Naive thymus-derived CD4-positive, alpha-beta T cell (primary cell): ENCODE data around the gene AOC1. TPM values are rescaled to one million over a fixed set of nuclear protein-coding genes. Genes with fewer than 3 reads are reported as not detected.

Experiments used
- ATAC-seq: fragments of 150-1000 bp; cut with Tn5 transposase; 2 replicates; pipeline ENCODE4 v1.10.0; 2021; ENCODE audit warnings: mild to moderate bottlenecking, moderate library complexity
- CTCF ChIA-PET: fragments of 350-600 bp; sonication (Branson Sonifier 250); formaldehyde crosslinking; loops from one replicate; lab custom pipeline; 2021; ENCODE audit warnings: antibody characterized with exemption; lab: Charles Lee
- POLR2A ChIA-PET: fragments of 350-600 bp; sonication (Branson Sonifier 250); formaldehyde crosslinking; loops from one replicate; lab custom pipeline; 2021; ENCODE audit warnings: antibody characterized with exemption, inconsistent platforms; lab: Charles Lee
- DNase-seq, 9 donors: peaks; one replicate each; pipeline versions ENCODE4 v3.0.0 to v3.0.0-alpha.2; 2020 to 2022; ENCODE audit warnings: mixed read lengths in 1 of 9
- H3K27ac ChIP-seq: one replicate; pipeline ENCODE4 v1.7.0; 2013; ENCODE audit warnings: mild to moderate bottlenecking, low read depth, low read length, moderate library complexity
- H3K27me3 ChIP-seq, 2 donors: one replicate each; pipeline ENCODE4 v1.7.0; 2013; ENCODE audit warnings: low read length in 2 of 2, mild to moderate bottlenecking in 2 of 2, moderate library complexity in 2 of 2; ENCODE audit not compliant: control insufficient read depth in 2 of 2, insufficient read depth in 2 of 2
- H3K36me3 ChIP-seq, 3 experiments: 1 replicate in 2 of 3; 2 replicates in 1 of 3; pipeline ENCODE4 v1.7.0; 2013; ENCODE audit warnings: low read length in 3 of 3, mild to moderate bottlenecking in 3 of 3, moderate library complexity in 1 of 3; ENCODE audit not compliant: insufficient read depth in 3 of 3, control insufficient read depth in 2 of 3
- H3K4me1 ChIP-seq, 2 donors: one replicate each; pipeline ENCODE4 v1.7.0; 2013; ENCODE audit warnings: low read length in 2 of 2, mild to moderate bottlenecking in 2 of 2, moderate library complexity in 1 of 2; ENCODE audit not compliant: control insufficient read depth in 2 of 2, insufficient read depth in 2 of 2
- H3K4me3 ChIP-seq: 2 replicates; pipeline ENCODE4 v1.7.0; 2013; ENCODE audit warnings: mild to moderate bottlenecking, low read length
- H3K9me3 ChIP-seq, 3 experiments: 1 replicate in 2 of 3; 2 replicates in 1 of 3; pipeline ENCODE4 v1.7.0; 2013; ENCODE audit warnings: low read length in 3 of 3; ENCODE audit not compliant: control insufficient read depth in 2 of 3
- H3K27ac Mint-ChIP-seq, 9 donors: one replicate each; pipeline ENCODE4 v1.8.0; 2020 to 2022; ENCODE audit warnings: mixed read lengths in 9 of 9, mild to moderate bottlenecking in 8 of 9, moderate library complexity in 5 of 9, inconsistent platforms in 2 of 9
- H3K27me3 Mint-ChIP-seq, 5 donors: one replicate each; pipeline ENCODE4 v1.8.0; 2021 to 2022; ENCODE audit warnings: mixed read lengths in 5 of 5, mild to moderate bottlenecking in 1 of 5
- H3K36me3 Mint-ChIP-seq, 5 donors: one replicate each; pipeline ENCODE4 v1.8.0; 2020 to 2022; ENCODE audit warnings: mixed read lengths in 5 of 5, mild to moderate bottlenecking in 3 of 5, inconsistent platforms in 1 of 5
- H3K4me1 Mint-ChIP-seq, 7 donors: one replicate each; pipeline ENCODE4 v1.8.0; 2020 to 2022; ENCODE audit warnings: mixed read lengths in 7 of 7, mild to moderate bottlenecking in 3 of 7, inconsistent platforms in 1 of 7
- H3K4me3 Mint-ChIP-seq, 10 donors: one replicate each; pipeline ENCODE4 v1.8.0; 2020 to 2022; ENCODE audit warnings: mild to moderate bottlenecking in 10 of 10, mixed read lengths in 10 of 10, moderate library complexity in 6 of 10, inconsistent platforms in 2 of 10
- H3K9me3 Mint-ChIP-seq, 11 donors: one replicate each; pipeline ENCODE4 v1.8.0; 2020 to 2022; ENCODE audit warnings: mixed read lengths in 11 of 11, mild to moderate bottlenecking in 4 of 11, inconsistent platforms in 1 of 11, moderate library complexity in 1 of 11
- intact Hi-C, 2 donors: fragments of 100-400 bp; cut with micrococcal nuclease; formaldehyde crosslinking; loops; one replicate each; pipeline ENCODE4 v1.15.1; 2023
- polyA plus RNA-seq, 2 donors: library from polyadenylated mRNA; unstranded; fragments of 300-500 nt; fragmentation: Illumina TruSeq; gene quantifications; one replicate each; pipeline ENCODE4 v1.2.3, GENCODE V29; 2021
- total RNA-seq, 6 experiments: library from RNA in 5 of 6; stranded (reverse) in 5 of 6; gene quantifications; 1 replicate in 5 of 6; 2 replicates in 1 of 6; pipeline ENCODE4 v1.2.3 and lab custom pipeline; 2021 to 2026

Gene AOC1
- total and polyA plus RNA-seq, 7 experiments from 2014 or later, result 0.56 TPM; not detected in 6

DNA sequence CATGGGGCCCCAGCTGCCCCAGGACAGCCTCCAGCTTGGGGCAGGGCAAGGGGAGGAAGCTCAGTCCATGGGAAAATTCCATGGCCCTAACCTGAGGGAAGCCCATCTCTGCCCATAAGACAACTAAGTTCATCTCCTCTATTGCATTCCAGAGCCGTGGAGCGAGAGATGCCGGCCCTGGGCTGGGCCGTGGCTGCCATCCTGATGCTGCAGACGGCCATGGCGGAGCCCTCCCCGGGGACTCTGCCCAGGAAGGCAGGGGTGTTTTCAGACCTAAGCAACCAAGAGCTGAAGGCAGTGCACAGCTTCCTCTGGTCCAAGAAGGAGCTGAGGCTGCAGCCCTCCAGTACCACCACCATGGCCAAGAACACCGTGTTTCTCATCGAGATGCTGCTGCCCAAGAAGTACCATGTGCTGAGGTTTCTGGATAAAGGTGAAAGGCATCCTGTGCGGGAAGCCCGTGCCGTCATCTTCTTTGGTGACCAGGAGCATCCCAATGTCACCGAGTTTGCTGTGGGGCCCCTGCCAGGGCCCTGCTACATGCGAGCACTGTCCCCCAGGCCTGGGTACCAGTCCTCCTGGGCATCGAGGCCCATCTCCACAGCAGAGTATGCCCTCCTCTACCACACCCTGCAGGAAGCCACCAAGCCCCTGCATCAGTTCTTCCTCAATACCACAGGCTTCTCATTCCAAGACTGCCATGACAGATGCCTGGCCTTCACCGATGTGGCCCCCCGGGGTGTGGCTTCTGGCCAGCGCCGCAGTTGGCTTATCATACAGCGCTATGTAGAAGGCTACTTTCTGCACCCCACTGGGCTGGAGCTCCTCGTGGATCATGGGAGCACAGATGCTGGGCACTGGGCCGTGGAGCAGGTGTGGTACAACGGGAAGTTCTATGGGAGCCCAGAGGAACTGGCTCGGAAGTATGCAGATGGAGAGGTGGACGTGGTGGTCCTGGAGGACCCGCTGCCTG, 4.3 kb downstream of the AOC1 start:
- Histone ChIP-seq H3K27ac (no peak overlapping the region), H3K27me3 (peaks cover 0 to 5% of the 10 kb centered on the region in 2 donors), H3K4me1 (no peaks in the 10 kb centered on the region), H3K9me3 (no peaks in the 10 kb centered on the region), H3K4me3 (no peak overlapping the region), H3K36me3 (no peaks in the 10 kb centered on the region)
- no peak overlapping the region for H3K4me3 Mint-ChIP-seq
- POLR2A ChIA-PET, result no interaction called here
- CTCF ChIA-PET, result no interaction called here
- H3K4me1 Mint-ChIP-seq, result peaks cover 0 to 5% (median 0%) of the 10 kb centered on the region in 7 donors
- peaks cover 4 to 23% (median 14%) of the 10 kb centered on the region in 5 donors for H3K27me3 Mint-ChIP-seq
- H3K36me3 Mint-ChIP-seq, result no peaks in the 10 kb centered on the region
- DNase-seq (no peak), ATAC-seq (no peak)
- intact Hi-C loops, result no loop called here
- no peak overlapping the region for H3K27ac Mint-ChIP-seq
- H3K9me3 Mint-ChIP-seq, result peaks cover 0 to 2% (median 0%) of the 10 kb centered on the region in 11 donors

DNA sequence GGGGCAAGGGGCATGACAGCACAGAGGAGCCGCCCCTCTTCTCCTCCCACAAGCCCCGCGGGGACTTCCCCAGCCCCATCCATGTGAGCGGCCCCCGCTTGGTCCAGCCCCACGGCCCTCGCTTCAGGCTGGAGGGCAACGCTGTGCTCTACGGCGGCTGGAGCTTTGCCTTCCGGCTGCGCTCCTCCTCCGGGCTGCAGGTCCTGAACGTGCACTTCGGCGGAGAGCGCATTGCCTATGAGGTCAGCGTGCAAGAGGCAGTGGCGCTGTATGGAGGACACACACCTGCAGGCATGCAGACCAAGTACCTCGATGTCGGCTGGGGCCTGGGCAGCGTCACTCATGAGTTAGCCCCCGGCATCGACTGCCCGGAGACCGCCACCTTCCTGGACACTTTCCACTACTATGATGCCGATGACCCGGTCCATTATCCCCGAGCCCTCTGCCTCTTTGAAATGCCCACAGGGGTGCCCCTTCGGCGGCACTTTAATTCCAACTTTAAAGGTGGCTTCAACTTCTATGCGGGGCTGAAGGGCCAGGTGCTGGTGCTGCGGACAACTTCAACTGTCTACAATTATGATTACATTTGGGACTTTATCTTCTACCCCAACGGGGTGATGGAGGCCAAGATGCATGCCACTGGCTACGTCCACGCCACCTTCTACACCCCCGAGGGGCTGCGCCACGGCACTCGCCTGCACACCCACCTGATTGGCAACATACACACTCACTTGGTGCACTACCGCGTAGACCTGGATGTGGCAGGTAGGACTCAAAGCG, 5.1 kb downstream of the AOC1 start:
- Mint-ChIP-seq H3K27ac (no peak overlapping the region), H3K4me3 (no peak overlapping the region), H3K4me1 (peaks cover 0 to under 1% (median 0%) of the 10 kb centered on the region in 7 donors), H3K27me3 (peaks cover 1 to 18% (median 5%) of the 10 kb centered on the region in 5 donors), H3K9me3 (no peaks in the 10 kb centered on the region), H3K36me3 (no peaks in the 10 kb centered on the region)
- Histone ChIP-seq H3K4me1 (no peaks in the 10 kb centered on the region), H3K27me3 (peaks cover 0 to 2% of the 10 kb centered on the region in 2 donors), H3K36me3 (no peaks in the 10 kb centered on the region), H3K4me3 (no peak overlapping the region), H3K9me3 (no peaks in the 10 kb centered on the region), H3K27ac (no peak overlapping the region)
- ATAC-seq, result no peak
- POLR2A ChIA-PET, result no interaction called here
- DNase-seq, result no peak
- CTCF ChIA-PET, result no interaction called here
- intact Hi-C loops, result no loop called here

DNA sequence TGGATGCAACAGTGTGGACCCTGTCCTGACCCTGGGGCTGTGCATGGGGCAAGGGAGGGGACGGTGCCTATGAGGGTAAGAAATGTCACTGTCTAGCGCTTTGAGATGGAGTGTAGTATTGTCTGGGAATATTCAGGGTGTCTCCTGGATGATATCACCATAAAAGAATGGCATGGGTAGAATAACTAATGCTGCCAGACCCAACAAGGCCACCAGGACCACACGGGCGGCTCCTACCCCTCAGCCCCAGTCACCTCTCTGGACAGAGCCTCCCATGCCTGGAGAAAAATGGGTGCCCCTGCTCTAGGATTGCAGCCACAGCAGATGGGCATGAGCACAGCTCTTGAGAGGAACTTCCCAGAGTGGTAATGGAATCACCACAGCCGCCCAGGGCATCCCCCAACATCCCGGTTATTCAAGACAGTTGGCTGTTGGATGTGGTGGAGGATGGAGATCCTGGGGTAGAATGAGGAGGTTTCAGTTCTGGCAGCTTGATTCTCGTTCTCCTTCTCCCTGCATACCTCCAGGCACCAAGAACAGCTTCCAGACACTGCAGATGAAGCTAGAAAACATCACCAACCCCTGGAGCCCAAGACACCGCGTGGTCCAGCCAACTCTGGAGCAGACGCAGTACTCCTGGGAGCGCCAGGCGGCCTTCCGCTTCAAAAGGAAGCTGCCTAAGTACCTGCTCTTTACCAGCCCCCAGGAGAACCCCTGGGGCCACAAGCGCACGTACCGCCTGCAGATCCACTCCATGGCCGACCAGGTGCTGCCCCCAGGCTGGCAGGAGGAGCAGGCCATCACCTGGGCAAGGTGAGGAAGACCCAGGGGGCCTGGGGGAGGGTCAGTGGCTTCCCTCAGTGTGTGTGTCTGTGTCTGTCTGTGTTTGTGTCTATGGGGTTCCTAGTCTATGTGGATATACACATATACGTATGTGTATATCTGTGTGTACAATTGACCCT, 6.2 kb downstream of the AOC1 start:
- ATAC-seq, result no peak
- no peaks in the 10 kb centered on the region for H3K36me3 Mint-ChIP-seq
- H3K9me3 Mint-ChIP-seq, result peaks cover 0 to 4% (median 0%) of the 10 kb centered on the region in 11 donors
- H3K4me1 Mint-ChIP-seq, result no peaks in the 10 kb centered on the region
- no peaks in the 10 kb centered on the region for H3K27me3 ChIP-seq
- peaks cover 0 to 17% (median 6%) of the 10 kb centered on the region in 5 donors for H3K27me3 Mint-ChIP-seq
- no peaks in the 10 kb centered on the region for H3K36me3 ChIP-seq
- CTCF ChIA-PET, result interaction anchor here (1.1 kb wide), 1 partner anchor 18 kb away, joined by 3 read pairs; no protein-coding TSS in a partner anchor
- H3K27ac ChIP-seq, result no peak overlapping the region
- H3K4me1 ChIP-seq, result no peaks in the 10 kb centered on the region
- DNase-seq, result no peak
- H3K4me3 ChIP-seq, result no peak overlapping the region
- H3K4me3 Mint-ChIP-seq, result no peak overlapping the region
- POLR2A ChIA-PET, result no interaction called here
- no peak overlapping the region for H3K27ac Mint-ChIP-seq
- intact Hi-C loops, result no loop called here
- H3K9me3 ChIP-seq, result no peaks in the 10 kb centered on the region

DNA sequence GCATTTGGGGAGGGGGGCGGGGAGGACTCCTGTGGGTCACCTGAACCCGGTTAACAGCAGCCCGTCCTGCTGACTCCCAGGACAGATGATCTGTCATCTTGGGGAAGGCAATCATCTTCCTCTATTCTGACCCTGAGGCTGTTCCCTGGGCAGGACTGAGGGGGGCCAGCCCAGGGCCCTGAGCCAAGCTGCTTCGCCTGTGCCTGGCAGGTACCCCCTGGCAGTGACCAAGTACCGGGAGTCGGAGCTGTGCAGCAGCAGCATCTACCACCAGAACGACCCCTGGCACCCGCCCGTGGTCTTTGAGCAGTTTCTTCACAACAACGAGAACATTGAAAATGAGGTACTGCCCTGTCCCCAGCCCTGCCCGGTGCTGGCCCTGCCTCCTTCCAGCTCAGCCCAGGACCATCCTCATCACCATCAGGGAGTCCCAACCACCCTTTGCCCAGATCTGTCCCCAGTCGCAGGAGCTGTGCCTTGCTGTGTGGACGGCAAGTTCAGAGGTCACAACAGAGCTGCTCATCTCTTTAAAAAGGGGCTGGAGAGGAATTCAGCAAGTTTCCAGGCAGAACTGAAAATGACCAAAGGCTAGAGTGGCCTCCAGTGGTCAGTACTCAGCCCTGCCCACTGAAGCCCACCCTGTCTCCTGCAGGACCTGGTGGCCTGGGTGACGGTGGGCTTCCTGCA, 8.1 kb downstream of the AOC1 start:
- ChIA-PET POLR2A (no interaction called here), CTCF (no interaction called here)
- Histone ChIP-seq H3K36me3 (no peaks in the 10 kb centered on the region), H3K9me3 (no peaks in the 10 kb centered on the region), H3K4me1 (no peaks in the 10 kb centered on the region), H3K4me3 (no peak overlapping the region), H3K27ac (no peak overlapping the region), H3K27me3 (no peaks in the 10 kb centered on the region)
- Mint-ChIP-seq H3K4me3 (no peak overlapping the region), H3K27ac (no peak overlapping the region), H3K36me3 (no peaks in the 10 kb centered on the region), H3K9me3 (peaks cover 0 to 4% (median 0%) of the 10 kb centered on the region in 11 donors), H3K4me1 (no peaks in the 10 kb centered on the region), H3K27me3 (peaks cover 0 to 15% (median 6%) of the 10 kb centered on the region in 5 donors)
- intact Hi-C loops, result no loop called here
- no peak for ATAC-seq
- peak in 1 of 9 donors; percentile 10 for DNase-seq

DNA sequence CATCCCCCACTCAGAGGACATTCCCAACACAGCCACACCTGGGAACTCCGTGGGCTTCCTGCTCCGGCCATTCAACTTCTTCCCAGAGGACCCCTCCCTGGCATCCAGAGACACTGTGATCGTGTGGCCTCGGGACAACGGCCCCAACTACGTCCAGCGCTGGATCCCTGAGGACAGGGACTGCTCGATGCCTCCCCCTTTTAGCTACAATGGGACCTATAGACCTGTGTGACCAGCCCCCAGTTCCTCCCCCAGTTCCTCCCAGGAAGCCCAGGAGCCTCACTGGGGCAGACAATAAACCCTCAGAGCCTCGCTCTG, 8.6 kb downstream of the AOC1 start:
- Histone ChIP-seq H3K27ac (no peak overlapping the region), H3K27me3 (no peaks in the 10 kb centered on the region), H3K4me1 (no peaks in the 10 kb centered on the region), H3K36me3 (no peaks in the 10 kb centered on the region), H3K4me3 (no peak overlapping the region), H3K9me3 (no peaks in the 10 kb centered on the region)
- peaks cover 0 to 16% (median 7%) of the 10 kb centered on the region in 5 donors for H3K27me3 Mint-ChIP-seq
- H3K9me3 Mint-ChIP-seq, result peaks cover 0 to 4% (median 0%) of the 10 kb centered on the region in 11 donors
- ATAC-seq (no peak), DNase-seq (peak in 1 of 9 donors; percentile 3)
- H3K4me1 Mint-ChIP-seq, result no peaks in the 10 kb centered on the region
- H3K4me3 Mint-ChIP-seq, result no peak overlapping the region
- ChIA-PET POLR2A (no interaction called here), CTCF (no interaction called here)
- H3K27ac Mint-ChIP-seq, result no peak overlapping the region
- intact Hi-C loops, result no loop called here
- H3K36me3 Mint-ChIP-seq, result no peaks in the 10 kb centered on the region

DNA sequence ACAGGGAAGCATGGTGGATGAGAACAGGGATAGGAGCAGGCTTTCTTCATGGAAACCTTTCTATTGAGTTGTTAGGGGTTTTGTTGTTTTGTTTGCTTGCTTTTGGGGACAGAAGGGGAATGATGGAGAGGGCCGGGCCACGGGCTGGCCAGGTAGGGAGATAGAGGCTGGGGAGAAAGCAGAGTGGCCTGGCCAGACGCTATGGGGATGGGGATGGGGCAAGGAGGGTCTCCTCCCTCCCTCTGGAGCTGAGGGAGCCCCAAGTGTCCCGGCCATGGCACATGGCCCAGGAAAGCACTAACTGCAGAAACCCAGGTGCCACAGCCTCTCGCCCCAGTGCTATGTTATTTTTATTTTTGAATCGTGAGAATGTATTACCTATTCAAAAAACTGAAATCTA, 10.0 kb downstream of the AOC1 start:
- intact Hi-C loops, result no loop called here
- Mint-ChIP-seq H3K4me1 (no peaks in the 10 kb centered on the region), H3K27me3 (peaks cover 0 to 22% (median 7%) of the 10 kb centered on the region in 5 donors), H3K9me3 (peaks cover 0 to 15% (median 0%) of the 10 kb centered on the region in 11 donors), H3K27ac (no peak overlapping the region), H3K4me3 (no peak overlapping the region), H3K36me3 (no peaks in the 10 kb centered on the region)
- Histone ChIP-seq H3K4me3 (no peak overlapping the region), H3K9me3 (no peaks in the 10 kb centered on the region), H3K36me3 (no peaks in the 10 kb centered on the region), H3K4me1 (no peaks in the 10 kb centered on the region), H3K27me3 (no peaks in the 10 kb centered on the region), H3K27ac (no peak overlapping the region)
- POLR2A ChIA-PET, result no interaction called here
- ATAC-seq, result no peak
- no peak for DNase-seq
- CTCF ChIA-PET, result no interaction called here
